ENCODE results near the gene CALN1. TPM values are rescaled to one million over a fixed set of nuclear protein-coding genes. Genes with fewer than 3 reads are reported as not detected.

The CALN1 gene
- total RNA-seq, 4 donors from 2014 or later = under 0.01 to 1.2 (median 0.22) TPM; not detected in 1

- no peak overlapping the region for H3K4me3 ChIP-seq
- H3K9me3 ChIP-seq = peaks cover 0 to 7% (median 0%) of the 10 kb centered on the region in 4 donors
- no peaks in the 10 kb centered on the region for H3K27me3 ChIP-seq
- no peaks in the 10 kb centered on the region for H3K36me3 ChIP-seq
- H3K27ac ChIP-seq = no peak overlapping the region
- no peaks in the 10 kb centered on the region for H3K4me1 ChIP-seq
- no peak for DNase-seq (ENCODE audit: low spot score in 2 of 2)
- WGBS, 2 donors = 65 to 76% methylated on average over 7 of the region's 7 CpGs
- TF ChIP-seq EP300 (IDR thresholded peaks at IDR 0.05) (no peak), POLR2A (IDR thresholded peaks at IDR 0.05) (no peak), CTCF (IDR thresholded peaks at IDR 0.05) (no peak)
These were observed 90.5 kb downstream of the CALN1 start for GRCh38 chr7:72321637-72322036.

- no peak for TF ChIP-seq CTCF (IDR thresholded peaks at IDR 0.05)
- no peak for TF ChIP-seq POLR2A (IDR thresholded peaks at IDR 0.05)
- TF ChIP-seq EP300 (IDR thresholded peaks at IDR 0.05) = no peak
- H3K9me3 ChIP-seq = peaks cover 0 to 7% (median 0%) of the 10 kb centered on the region in 4 donors
- no peak for DNase-seq (ENCODE audit: low spot score in 2 of 2)
- H3K36me3 ChIP-seq = no peaks in the 10 kb centered on the region
- no peak overlapping the region for H3K27ac ChIP-seq
- H3K4me1 ChIP-seq = no peaks in the 10 kb centered on the region
- H3K4me3 ChIP-seq = no peak overlapping the region
- 81 to 89% methylated on average over 8 of the region's 8 CpGs for WGBS, 2 donors
- H3K27me3 ChIP-seq = no peaks in the 10 kb centered on the region
These were observed 91.1 kb downstream of the CALN1 start for GRCh38 chr7:72321081-72321480.

GRCh38 chr7:72317341-72317740 is 94.8 kb downstream of the CALN1 start:
- Histone ChIP-seq H3K27me3 (no peaks in the 10 kb centered on the region), H3K36me3 (no peaks in the 10 kb centered on the region), H3K9me3 (peaks cover 0 to 7% (median 0%) of the 10 kb centered on the region in 4 donors), H3K4me1 (no peaks in the 10 kb centered on the region), H3K4me3 (no peak overlapping the region), H3K27ac (no peak overlapping the region)
- TF ChIP-seq CTCF (IDR thresholded peaks at IDR 0.05) (no peak), EP300 (IDR thresholded peaks at IDR 0.05) (no peak), POLR2A (IDR thresholded peaks at IDR 0.05) (no peak)
- no peak for DNase-seq (ENCODE audit: low spot score in 2 of 2)
- 45 to 52% methylated on average over 2 of the region's 2 CpGs for WGBS, 2 donors

- WGBS, 2 donors = 85% methylated on average over 6 of the region's 6 CpGs
- H3K27me3 ChIP-seq = no peaks in the 10 kb centered on the region
These were observed 96.0 kb downstream of the CALN1 start for GRCh38 chr7:72316148-72316547.

GRCh38 chr7:72313906-72314305 is 98.2 kb downstream of the CALN1 start:
- Histone ChIP-seq H3K4me1 (no peaks in the 10 kb centered on the region), H3K4me3 (no peak overlapping the region), H3K36me3 (no peaks in the 10 kb centered on the region), H3K9me3 (no peaks in the 10 kb centered on the region), H3K27ac (no peak overlapping the region), H3K27me3 (no peaks in the 10 kb centered on the region)
- no peak for DNase-seq (ENCODE audit: low spot score in 2 of 2)
- WGBS, 2 donors = 49 to 67% methylated on average over 5 of the region's 5 CpGs
- TF ChIP-seq POLR2A (IDR thresholded peaks at IDR 0.05) = no peak
- no peak for TF ChIP-seq CTCF (IDR thresholded peaks at IDR 0.05)
- no peak for TF ChIP-seq EP300 (IDR thresholded peaks at IDR 0.05)

More at GRCh38 chr7:72316148-72316547, 96.0 kb downstream of the CALN1 start:
- Histone ChIP-seq H3K9me3 (peaks cover 0 to 7% (median 0%) of the 10 kb centered on the region in 4 donors), H3K4me1 (no peaks in the 10 kb centered on the region), H3K4me3 (no peak overlapping the region), H3K27ac (no peak overlapping the region), H3K36me3 (no peaks in the 10 kb centered on the region)
- DNase-seq (ENCODE audit: low spot score in 2 of 2) = no peak
- TF ChIP-seq EP300 (IDR thresholded peaks at IDR 0.05) = no peak
- TF ChIP-seq CTCF (IDR thresholded peaks at IDR 0.05) = no peak
- no peak for TF ChIP-seq POLR2A (IDR thresholded peaks at IDR 0.05)
